ENCODE data around the gene GPATCH2. TPM values are rescaled to one million over a fixed set of nuclear protein-coding genes. Genes with fewer than 3 reads are reported as not detected.

The GPATCH2 gene
- 25.1 and 28.9 TPM in 2 replicates for total RNA-seq (2014; rRNA removed; shearing (Covaris generic))
- polyA plus RNA-seq (2014; cell fraction: nucleus; rRNA removed) = 8.0 and 14.3 TPM in 2 replicates

- peak; percentile 89 for DNase-seq (ENCODE audit: extremely low read depth, low read depth)
These were observed at the start of gene GPATCH2, which contains the start of gene SPATA17 for GRCh38 chr1:217630711-217631591. Gene GPATCH2 (minus strand): TSS chr1:217631090. CDS start chr1:217630971, 119 bp downstream. Gene SPATA17 (plus strand): TSS chr1:217631344. CDS start chr1:217631379, 35 bp downstream.

- DNase-seq (ENCODE audit: extremely low read depth, low read depth) = no peak
These were observed 43.3 kb upstream of the GPATCH2 start for GRCh38 chr1:217674028-217674729.

GRCh38 chr1:217673387-217673786 lies 42.5 kb upstream of the GPATCH2 start:
- no peak for DNase-seq (ENCODE audit: extremely low read depth, low read depth)

- no peak for DNase-seq (ENCODE audit: extremely low read depth, low read depth)
These were observed 37.6 kb upstream of the GPATCH2 start for GRCh38 chr1:217668351-217668940.

- DNase-seq (ENCODE audit: extremely low read depth, low read depth) = no peak
These were observed 30.5 kb upstream of the GPATCH2 start for GRCh38 chr1:217661407-217661806.

- DNase-seq (ENCODE audit: extremely low read depth, low read depth) = peak; percentile 16
These were observed 29.6 kb upstream of the GPATCH2 start for GRCh38 chr1:217660353-217661062.

- no peak for DNase-seq (ENCODE audit: extremely low read depth, low read depth)
These were observed 19.8 kb upstream of the GPATCH2 start for GRCh38 chr1:217650674-217651073.

- DNase-seq (ENCODE audit: extremely low read depth, low read depth) = no peak
These were observed 16.9 kb upstream of the GPATCH2 start for GRCh38 chr1:217647791-217648190.

GRCh38 chr1:217642455-217642854 lies 11.6 kb upstream of the GPATCH2 start:
- no peak for DNase-seq (ENCODE audit: extremely low read depth, low read depth)

- DNase-seq (ENCODE audit: extremely low read depth, low read depth) = no peak
These were observed 3.5 kb downstream of the GPATCH2 start for GRCh38 chr1:217627431-217627830.

- DNase-seq (ENCODE audit: extremely low read depth, low read depth) = no peak
These were observed 4.6 kb downstream of the GPATCH2 start for GRCh38 chr1:217626321-217626720.

- no peak for DNase-seq (ENCODE audit: extremely low read depth, low read depth)
These were observed 8.8 kb downstream of the GPATCH2 start for GRCh38 chr1:217622042-217622441.

GRCh38 chr1:217620814-217621213 lies 10.1 kb downstream of the GPATCH2 start:
- no peak for DNase-seq (ENCODE audit: extremely low read depth, low read depth)

- DNase-seq (ENCODE audit: extremely low read depth, low read depth) = no peak
These were observed 13.8 kb downstream of the GPATCH2 start for GRCh38 chr1:217617126-217617525.

GRCh38 chr1:217614200-217614712 lies 16.6 kb downstream of the GPATCH2 start:
- DNase-seq (ENCODE audit: extremely low read depth, low read depth) = no peak

- DNase-seq (ENCODE audit: extremely low read depth, low read depth) = peak; percentile 23
These were observed 25.5 kb downstream of the GPATCH2 start for GRCh38 chr1:217605390-217605789.

- no peak for DNase-seq (ENCODE audit: extremely low read depth, low read depth)
These were observed 28.5 kb downstream of the GPATCH2 start for GRCh38 chr1:217602380-217602779.

- no peak for DNase-seq (ENCODE audit: extremely low read depth, low read depth)
These were observed 31.7 kb downstream of the GPATCH2 start for GRCh38 chr1:217599154-217599553.

GRCh38 chr1:217590598-217590997 lies 40.3 kb downstream of the GPATCH2 start:
- no peak for DNase-seq (ENCODE audit: extremely low read depth, low read depth)

GRCh38 chr1:217586586-217586985 lies 44.3 kb downstream of the GPATCH2 start:
- no peak for DNase-seq (ENCODE audit: extremely low read depth, low read depth)
